ENCODE data around the gene PTS. TPM values are rescaled to one million over a fixed set of nuclear protein-coding genes. Genes with fewer than 3 reads are reported as not detected.
A peak's percentile ranks its signal among the peaks of the same experiment; 100 is the strongest.

PTS gene
- total RNA-seq, 1 donor: 52.2 TPM

DNA sequence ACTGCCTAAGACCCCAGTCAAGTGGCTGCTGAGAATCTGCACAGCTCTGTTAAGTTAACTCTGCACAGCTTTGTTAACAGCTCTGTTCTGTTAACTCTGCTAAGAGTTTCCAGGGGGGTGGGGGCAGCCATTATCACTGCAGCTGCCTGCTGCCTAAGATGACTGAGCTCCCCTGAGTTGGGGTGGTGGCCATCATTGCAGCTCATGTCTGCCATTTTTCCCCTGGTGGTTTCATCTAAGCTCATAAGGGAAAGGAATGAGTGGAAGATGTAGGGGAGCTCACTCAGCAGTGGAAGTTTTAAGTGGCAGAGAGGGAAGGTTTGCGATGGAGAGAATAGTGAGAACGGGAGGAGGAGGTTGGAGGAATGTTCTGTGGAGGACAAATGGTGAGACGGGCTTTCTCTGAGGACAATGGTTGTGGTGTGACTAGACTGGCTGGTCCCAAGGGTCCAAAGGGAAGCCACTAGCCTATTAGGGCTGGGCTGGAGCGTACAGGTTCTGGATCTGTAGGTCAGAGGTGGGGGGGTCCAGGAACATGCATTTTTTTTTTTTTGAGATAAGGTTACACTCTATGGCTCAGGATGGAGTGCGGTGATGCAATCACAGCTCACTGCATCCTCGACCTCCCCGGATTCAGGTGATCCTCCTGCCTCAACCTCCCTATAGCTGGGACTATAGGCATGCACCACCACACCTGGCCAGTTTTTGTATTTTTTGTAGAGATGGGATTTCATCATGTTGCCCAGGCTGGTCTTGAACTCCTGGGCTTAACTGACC, 48.0 kb downstream of the PTS start:
- TF ChIP-seq, protein P1, sequence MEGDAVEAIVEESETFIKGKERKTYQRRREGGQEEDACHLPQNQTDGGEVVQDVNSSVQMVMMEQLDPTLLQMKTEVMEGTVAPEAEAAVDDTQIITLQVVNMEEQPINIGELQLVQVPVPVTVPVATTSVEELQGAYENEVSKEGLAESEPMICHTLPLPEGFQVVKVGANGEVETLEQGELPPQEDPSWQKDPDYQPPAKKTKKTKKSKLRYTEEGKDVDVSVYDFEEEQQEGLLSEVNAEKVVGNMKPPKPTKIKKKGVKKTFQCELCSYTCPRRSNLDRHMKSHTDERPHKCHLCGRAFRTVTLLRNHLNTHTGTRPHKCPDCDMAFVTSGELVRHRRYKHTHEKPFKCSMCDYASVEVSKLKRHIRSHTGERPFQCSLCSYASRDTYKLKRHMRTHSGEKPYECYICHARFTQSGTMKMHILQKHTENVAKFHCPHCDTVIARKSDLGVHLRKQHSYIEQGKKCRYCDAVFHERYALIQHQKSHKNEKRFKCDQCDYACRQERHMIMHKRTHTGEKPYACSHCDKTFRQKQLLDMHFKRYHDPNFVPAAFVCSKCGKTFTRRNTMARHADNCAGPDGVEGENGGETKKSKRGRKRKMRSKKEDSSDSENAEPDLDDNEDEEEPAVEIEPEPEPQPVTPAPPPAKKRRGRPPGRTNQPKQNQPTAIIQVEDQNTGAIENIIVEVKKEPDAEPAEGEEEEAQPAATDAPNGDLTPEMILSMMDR (IDR thresholded peaks at IDR 0.05; ENCODE audit: insufficient read depth, low read length): no peak
- H3K4me3 ChIP-seq (ENCODE audit: low read depth, low read length): no peak overlapping the region
- no peak for DNase-seq (ENCODE audit: low read depth)

DNA sequence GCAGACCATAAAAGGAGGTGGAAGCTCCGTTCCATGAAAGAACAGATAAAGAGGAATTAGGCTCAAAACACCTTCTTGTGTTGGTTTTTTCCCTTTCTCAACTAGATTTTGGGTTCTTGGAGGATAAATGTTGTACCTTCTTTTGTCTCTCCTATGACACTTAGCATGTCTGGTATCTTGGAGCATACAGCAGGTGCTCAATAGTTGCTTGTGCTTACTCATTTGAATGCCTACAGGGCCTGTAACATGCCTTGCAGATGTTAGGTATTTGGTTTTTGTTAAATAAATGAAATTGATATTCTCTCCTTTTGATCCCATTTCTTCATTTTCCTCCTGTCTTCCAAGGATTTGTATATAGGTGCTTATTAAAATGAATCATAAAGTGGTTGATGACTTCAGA, 50.8 kb downstream of the PTS start:
- DNase-seq (ENCODE audit: low read depth): no peak
- TF ChIP-seq, protein P1 (IDR thresholded peaks at IDR 0.05; ENCODE audit: insufficient read depth, low read length): no peak
- H3K4me3 ChIP-seq (ENCODE audit: low read depth, low read length): no peak overlapping the region

DNA sequence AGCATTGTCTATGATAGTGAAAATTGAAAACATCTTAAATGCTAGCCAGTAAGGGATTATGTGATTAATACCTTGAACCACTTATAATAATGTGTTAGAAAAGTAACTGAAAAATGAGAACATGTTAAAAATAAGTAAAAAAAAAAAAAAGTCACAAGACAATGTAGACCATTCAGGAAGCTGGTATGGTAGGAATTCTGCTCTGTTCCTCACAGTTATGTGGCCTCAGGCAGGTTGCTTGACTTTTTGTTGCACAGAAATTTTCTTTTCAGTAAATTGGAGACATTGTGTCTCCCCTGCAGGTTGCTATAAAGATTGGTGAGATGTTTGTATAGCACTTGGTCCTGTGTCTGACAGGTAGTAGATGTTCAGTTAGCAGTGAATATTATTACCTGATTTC, 51.7 kb downstream of the PTS start:
- TF ChIP-seq, protein P1 (IDR thresholded peaks at IDR 0.05; ENCODE audit: insufficient read depth, low read length): no peak
- DNase-seq (ENCODE audit: low read depth): peak; percentile 33
- no peak overlapping the region for H3K4me3 ChIP-seq (ENCODE audit: low read depth, low read length)

DNA sequence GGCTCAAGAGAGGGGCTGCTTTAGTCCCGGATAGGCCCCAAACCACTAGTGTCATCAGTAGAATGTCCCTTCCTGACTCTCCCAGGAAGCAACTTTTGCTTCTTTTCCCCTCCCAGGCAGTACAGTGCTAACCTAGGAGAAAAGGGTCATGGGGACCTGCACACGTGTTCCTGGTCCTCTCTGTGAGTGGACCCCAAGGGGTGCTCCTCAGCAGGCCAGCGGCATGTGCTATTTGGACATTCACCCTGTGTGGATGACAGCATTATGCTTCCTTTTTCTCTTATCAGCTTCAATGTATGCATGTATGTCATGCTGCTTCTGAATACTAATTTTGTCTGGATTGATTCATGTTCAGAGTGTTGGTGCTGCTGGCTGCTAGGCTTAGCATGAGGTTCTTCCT, 52.6 kb downstream of the PTS start:
- DNase-seq (ENCODE audit: low read depth): no peak
- H3K4me3 ChIP-seq (ENCODE audit: low read depth, low read length): no peak overlapping the region
- TF ChIP-seq, protein P1 (IDR thresholded peaks at IDR 0.05; ENCODE audit: insufficient read depth, low read length): no peak

DNA sequence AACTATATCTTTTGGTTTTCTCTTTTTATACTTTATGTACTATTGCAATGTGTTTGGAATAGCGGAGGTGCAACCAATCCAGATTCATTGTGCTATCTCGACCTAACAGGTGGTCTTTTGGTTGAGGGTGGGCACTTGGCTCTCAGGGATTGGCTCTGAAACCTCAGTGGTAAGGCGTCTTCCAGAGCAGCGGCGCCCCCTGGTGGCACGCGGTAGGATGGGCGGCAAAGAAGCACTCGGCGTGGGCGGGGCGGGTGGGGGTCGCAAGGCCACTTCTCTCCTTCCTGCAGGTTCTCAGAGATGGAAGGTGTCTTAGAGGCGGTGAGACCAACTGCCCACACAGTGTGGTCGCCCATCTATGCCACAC, 53.7 kb downstream of the PTS start:
- TF ChIP-seq, protein P1 (IDR thresholded peaks at IDR 0.05; ENCODE audit: insufficient read depth, low read length): peak; percentile 82
- peak; percentile 55 for DNase-seq (ENCODE audit: low read depth)
- H3K4me3 ChIP-seq (ENCODE audit: low read depth, low read length): peak overlapping the region; percentile 60

DNA sequence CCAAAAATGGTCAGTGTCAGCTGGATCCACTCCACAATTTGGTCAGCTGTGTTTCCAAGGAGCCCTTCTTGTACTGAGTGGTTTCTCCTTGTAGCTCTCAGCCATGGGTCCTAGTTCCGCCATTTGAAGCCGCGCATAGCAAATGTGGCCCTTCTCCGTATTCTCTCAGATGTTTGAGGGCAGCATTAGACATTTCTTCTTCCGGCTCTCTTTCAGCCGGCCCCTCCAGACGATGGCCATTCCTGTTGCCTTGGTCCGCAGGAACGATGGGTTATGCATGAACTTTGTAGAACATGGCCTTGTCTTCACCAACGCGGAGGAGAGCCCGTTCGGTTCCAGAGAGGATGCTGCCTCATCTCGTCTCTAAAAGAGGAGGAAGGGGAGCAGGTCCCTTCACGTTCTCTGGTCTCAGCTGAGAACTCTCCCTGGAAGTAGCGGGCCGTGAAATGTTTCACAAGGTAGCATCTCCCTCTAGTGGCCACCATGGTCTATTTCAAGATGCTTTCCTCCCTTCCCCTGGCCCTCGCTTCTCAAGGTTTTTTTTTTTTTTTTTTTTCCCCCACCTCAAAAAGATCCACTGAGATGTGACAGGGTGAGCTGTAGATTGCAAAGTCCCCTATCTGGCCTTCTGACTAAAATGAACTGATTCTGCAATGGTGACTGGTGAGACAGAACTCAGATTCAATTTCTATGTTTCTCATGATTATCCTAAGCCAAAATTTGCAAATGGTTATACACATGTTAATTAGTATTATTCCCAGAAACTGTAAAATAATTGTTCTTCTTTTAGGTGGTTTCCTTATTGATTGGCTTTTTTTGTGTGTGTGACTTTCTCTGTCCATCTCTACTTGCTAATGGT, 54.3 kb downstream of the PTS start:
- peak overlapping the region; percentile 60 for H3K4me3 ChIP-seq (ENCODE audit: low read depth, low read length)
- TF ChIP-seq, protein P1 (IDR thresholded peaks at IDR 0.05; ENCODE audit: insufficient read depth, low read length): peak; percentile 79
- peak; percentile 87 for DNase-seq (ENCODE audit: low read depth)

All from fibroblast of the aortic adventitia (primary cell).